CD4-positive, alpha-beta T cell (primary cell): ENCODE measurements around the gene FOCAD. TPM values are rescaled to one million over a fixed set of nuclear protein-coding genes. Genes with fewer than 3 reads are reported as not detected.

Source experiments
- ATAC-seq: fragments of 200-7000 bp; cut with Tn5 transposase; one replicate; pipeline ENCODE4 v1.10.0; 2022; ENCODE audit warnings: mild to moderate bottlenecking; ENCODE audit not compliant: poor library complexity
- CTCF ChIA-PET: fragments of 350-600 bp; sonication (Branson Sonifier 250); formaldehyde crosslinking; loops from one replicate; lab custom pipeline; 2021; ENCODE audit warnings: antibody characterized with exemption, inconsistent platforms; lab: Charles Lee
- POLR2A ChIA-PET: fragments of 350-600 bp; sonication (Branson Sonifier 250); formaldehyde crosslinking; loops from one replicate; lab custom pipeline; 2021; ENCODE audit warnings: antibody characterized with exemption, inconsistent platforms; lab: Charles Lee
- DNase-seq, 14 experiments: peaks; one replicate each; pipeline ENCODE4 v3.0.0-alpha.2; 2013 to 2020; ENCODE audit warnings: mixed read lengths in 2 of 14
- H3K27ac ChIP-seq, 2 donors: one replicate each; pipeline versions ENCODE4 v1.5.1 to v1.7.0; 2013; ENCODE audit warnings: low read length in 2 of 2, low read depth in 1 of 2, mild to moderate bottlenecking in 1 of 2
- H3K27me3 ChIP-seq, 2 experiments: 1 replicate in 1 of 2; 2 replicates in 1 of 2; pipeline versions ENCODE4 v1.6.1 to v1.7.0; 2013; ENCODE audit warnings: low read length in 2 of 2, control low read depth in 1 of 2, mild to moderate bottlenecking in 1 of 2, moderate library complexity in 1 of 2; ENCODE audit not compliant: insufficient read depth in 2 of 2, control insufficient read depth in 1 of 2
- H3K36me3 ChIP-seq: one replicate; pipeline ENCODE4 v1.6.1; 2013; ENCODE audit warnings: low read length, control low read depth; ENCODE audit not compliant: insufficient read depth
- H3K4me1 ChIP-seq: one replicate; pipeline ENCODE4 v1.6.1; 2013; ENCODE audit warnings: low read length, control low read depth; ENCODE audit not compliant: insufficient read depth
- H3K4me3 ChIP-seq: one replicate; pipeline ENCODE4 v1.5.1; 2013; ENCODE audit warnings: mild to moderate bottlenecking, low read length, moderate library complexity
- H3K9me3 ChIP-seq, 2 experiments: 1 replicate in 1 of 2; 2 replicates in 1 of 2; pipeline versions ENCODE4 v1.6.1 to v1.7.0; 2013; ENCODE audit warnings: low read length in 2 of 2, mild to moderate bottlenecking in 2 of 2, control low read depth in 1 of 2, moderate library complexity in 1 of 2; ENCODE audit not compliant: control insufficient read depth in 1 of 2, insufficient read depth in 1 of 2
- H3K27ac Mint-ChIP-seq: one replicate; pipeline ENCODE4 v1.8.0; 2020; ENCODE audit warnings: mixed read lengths
- H3K27me3 Mint-ChIP-seq: one replicate; pipeline ENCODE4 v1.8.0; 2021; ENCODE audit warnings: mixed read lengths
- H3K36me3 Mint-ChIP-seq: one replicate; pipeline ENCODE4 v1.8.0; 2021; ENCODE audit warnings: low read depth, mixed read lengths
- H3K4me1 Mint-ChIP-seq: one replicate; pipeline ENCODE4 v1.8.0; 2021; ENCODE audit warnings: low read depth, mixed read lengths
- H3K4me3 Mint-ChIP-seq: one replicate; pipeline ENCODE4 v1.8.0; 2020; ENCODE audit warnings: mild to moderate bottlenecking, mixed read lengths
- H3K9me3 Mint-ChIP-seq: one replicate; pipeline ENCODE4 v1.8.0; 2020; ENCODE audit warnings: mixed read lengths
- CTCF ChIP-seq: fragments of 200-600 bp; IDR thresholded peaks from one replicate; pipeline ENCODE4 v1.8.0; 2022; ENCODE audit warnings: antibody characterized with exemption, mild to moderate bottlenecking
- intact Hi-C, 2 experiments: fragments of 100-400 bp; cut with DNase I in 1 of 2; cut with micrococcal nuclease in 1 of 2; formaldehyde crosslinking; loops; one replicate each; pipeline versions ENCODE4 v1.15.1 to v1.9.0; 2023 to 2025; cut with DNase I, micrococcal nuclease
- total RNA-seq, 174 experiments: library from RNA in 2 of 174; stranded (reverse) in 2 of 174; gene quantifications; one replicate each; pipeline ENCODE4 v1.2.3 and lab custom pipeline; 2021 to 2026

Gene FOCAD
- total RNA-seq, 2 experiments from 2014 or later: 12.4 to 14.1 TPM

GRCh38 chr9:20760246-20760891 is 76.3 kb downstream of the FOCAD start:
- Histone ChIP-seq H3K27me3 (no peaks in the 10 kb centered on the region), H3K9me3 (no peaks in the 10 kb centered on the region), H3K27ac (no peak overlapping the region), H3K4me1 (no peaks in the 10 kb centered on the region), H3K4me3 (no peak overlapping the region), H3K36me3 (peaks cover 16% of the 10 kb centered on the region)
- no peaks in the 10 kb centered on the region for H3K27me3 Mint-ChIP-seq
- no peak overlapping the region for H3K4me3 Mint-ChIP-seq
- peaks cover 50% of the 10 kb centered on the region for H3K36me3 Mint-ChIP-seq
- POLR2A ChIA-PET: interaction anchor here (0.6 kb wide), 1 partner anchor 29 kb away, joined by 3 read pairs; no protein-coding TSS in a partner anchor
- CTCF ChIA-PET: no interaction called here
- DNase-seq: no peak
- TF ChIP-seq CTCF: no peak
- ATAC-seq: no peak
- H3K9me3 Mint-ChIP-seq: peaks cover 2% of the 10 kb centered on the region
- H3K4me1 Mint-ChIP-seq: no peaks in the 10 kb centered on the region
- intact Hi-C loops: no loop called here
- no peak overlapping the region for H3K27ac Mint-ChIP-seq

- no peak overlapping the region for H3K4me3 ChIP-seq
- no peaks in the 10 kb centered on the region for H3K4me1 ChIP-seq
- TF ChIP-seq CTCF: no peak
- CTCF ChIA-PET: no interaction called here
- H3K9me3 Mint-ChIP-seq: peaks cover 2% of the 10 kb centered on the region
- no peaks in the 10 kb centered on the region for H3K27me3 Mint-ChIP-seq
- no peaks in the 10 kb centered on the region for H3K27me3 ChIP-seq
- no peak overlapping the region for H3K4me3 Mint-ChIP-seq
- DNase-seq: no peak
- intact Hi-C loops: no loop called here
- no peaks in the 10 kb centered on the region for H3K9me3 ChIP-seq
- ATAC-seq: no peak
- no peaks in the 10 kb centered on the region for H3K4me1 Mint-ChIP-seq
- H3K36me3 ChIP-seq: peaks cover 20% of the 10 kb centered on the region
- peaks cover 64% of the 10 kb centered on the region for H3K36me3 Mint-ChIP-seq
- H3K27ac Mint-ChIP-seq: no peak overlapping the region
- POLR2A ChIA-PET: no interaction called here
- H3K27ac ChIP-seq: no peak overlapping the region
Observed at GRCh38 chr9:20770947-20771346, 86.9 kb downstream of the FOCAD start.

- ChIA-PET POLR2A (no interaction called here), CTCF (no interaction called here)
- ATAC-seq (no peak), DNase-seq (no peak)
- no peaks in the 10 kb centered on the region for H3K27me3 ChIP-seq
- H3K27ac ChIP-seq: no peak overlapping the region
- peaks cover 64% of the 10 kb centered on the region for H3K36me3 Mint-ChIP-seq
- H3K4me1 Mint-ChIP-seq: no peaks in the 10 kb centered on the region
- H3K36me3 ChIP-seq: peaks cover 15% of the 10 kb centered on the region
- H3K27ac Mint-ChIP-seq: no peak overlapping the region
- no peak overlapping the region for H3K4me3 ChIP-seq
- TF ChIP-seq CTCF: no peak
- H3K27me3 Mint-ChIP-seq: no peaks in the 10 kb centered on the region
- H3K9me3 ChIP-seq: no peaks in the 10 kb centered on the region
- H3K4me3 Mint-ChIP-seq: no peak overlapping the region
- H3K4me1 ChIP-seq: no peaks in the 10 kb centered on the region
- peaks cover 2% of the 10 kb centered on the region for H3K9me3 Mint-ChIP-seq
- intact Hi-C loops: no loop called here
Observed at GRCh38 chr9:20771729-20772128, 87.7 kb downstream of the FOCAD start.
